Kasumi-1 (cell line): ENCODE measurements around the gene POLDIP3.

Experiments used
- DNase-seq, 2 experiments: peaks; one replicate each; lab custom pipeline; 2025; lab: John Stamatoyannopoulos, UW

POLDIP3 gene

DNA sequence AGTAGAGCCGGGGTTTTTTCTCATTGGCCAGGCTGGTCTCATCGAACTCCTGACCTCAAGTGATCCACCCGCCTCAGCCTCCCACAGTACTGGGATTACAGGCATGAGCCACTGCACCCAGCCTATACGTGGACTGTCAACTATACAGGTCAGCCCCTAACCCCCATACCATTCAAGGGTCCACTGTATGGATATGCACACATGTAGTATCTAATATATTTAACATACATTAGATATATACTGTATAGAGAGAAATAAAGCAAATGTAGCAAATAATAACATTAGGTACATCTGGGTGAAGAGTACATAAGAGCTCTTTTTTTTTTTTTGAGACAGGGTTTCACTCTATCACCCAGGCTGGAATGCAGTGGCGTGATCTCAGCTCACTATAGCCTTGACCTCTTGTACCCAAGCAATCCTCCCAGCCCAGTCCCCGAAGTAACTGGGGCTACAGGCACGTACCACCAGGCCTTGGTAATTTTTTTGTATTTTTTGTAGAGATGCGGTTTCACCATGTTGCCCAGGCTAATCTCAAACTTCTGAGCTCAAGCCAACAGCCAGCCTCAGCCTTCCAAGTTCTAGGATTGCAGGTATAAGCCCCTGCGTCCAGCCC is 27.2 kb upstream of the POLDIP3 start:
- no peak for DNase-seq

DNA sequence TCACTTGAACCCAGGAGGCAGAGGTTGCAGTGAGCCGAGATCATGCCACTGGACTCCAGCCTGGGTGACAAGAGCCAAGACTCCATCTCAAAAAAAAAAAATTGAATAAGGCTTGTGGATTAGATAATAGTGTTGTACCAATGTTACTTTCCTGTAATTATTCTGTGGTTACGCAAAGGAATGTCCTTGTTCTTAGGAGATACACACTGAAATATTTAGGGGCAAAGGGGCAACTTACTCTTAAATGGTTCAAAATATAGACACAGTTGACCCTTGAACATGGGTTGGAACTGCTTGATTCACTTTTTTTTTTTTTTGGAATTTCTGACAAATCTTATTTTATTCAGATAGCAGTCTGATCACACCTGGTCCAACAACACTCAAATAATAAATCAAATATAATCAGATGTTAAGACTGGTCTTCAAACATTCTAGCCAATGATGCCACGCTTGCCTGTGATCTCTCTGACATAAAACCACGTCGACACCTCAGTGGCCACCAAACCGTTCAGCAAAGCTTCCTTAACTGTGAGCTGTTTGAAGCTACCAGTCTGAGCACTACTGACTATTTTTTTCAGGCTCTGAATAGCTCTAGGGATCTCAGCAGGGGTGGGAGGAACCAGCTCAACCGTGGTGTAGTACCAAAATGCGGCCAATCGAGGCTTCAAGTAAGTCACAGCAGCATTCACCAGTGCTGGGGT is 25.0 kb upstream of the POLDIP3 start:
- no peak for DNase-seq

DNA sequence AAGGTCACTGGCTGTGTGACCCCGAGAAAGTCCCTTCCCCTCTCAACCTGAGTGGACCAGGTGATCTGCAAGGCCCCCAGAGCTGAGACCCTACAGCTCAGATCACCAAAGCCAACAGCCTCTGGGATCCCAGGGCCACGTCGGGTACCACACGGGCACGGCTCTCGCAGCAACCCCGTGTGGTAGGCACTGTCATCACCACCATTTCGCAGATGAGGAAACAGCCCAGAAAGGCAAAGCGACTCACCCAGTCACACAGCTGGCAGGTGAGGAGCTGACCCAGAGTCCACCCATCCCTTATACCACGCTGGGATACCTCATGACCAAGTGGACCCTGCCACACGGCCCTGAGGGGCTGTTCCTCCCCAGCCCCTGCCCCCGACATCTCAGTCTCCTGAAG is 22.9 kb upstream of the POLDIP3 start:
- no peak for DNase-seq

DNA sequence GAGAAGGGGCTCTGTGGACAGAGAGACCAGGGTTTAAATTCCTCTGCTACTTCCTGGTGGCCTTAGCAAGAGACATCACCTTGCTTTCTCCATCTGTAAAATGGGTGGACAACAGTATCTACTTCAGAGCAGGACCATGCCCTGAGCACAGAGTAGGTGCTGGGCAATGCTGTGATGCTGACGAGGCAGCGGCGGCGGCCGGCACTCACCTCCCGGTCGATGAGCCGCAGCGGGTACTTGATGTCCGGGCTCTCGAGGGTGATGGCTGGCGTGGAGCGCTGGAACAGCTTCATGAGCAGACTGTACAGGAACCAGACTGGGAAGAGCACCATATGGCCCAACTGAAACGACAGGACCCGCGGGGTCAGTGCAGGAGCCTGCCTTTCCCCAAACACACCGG is 21.8 kb upstream of the POLDIP3 start:
- no peak for DNase-seq

DNA sequence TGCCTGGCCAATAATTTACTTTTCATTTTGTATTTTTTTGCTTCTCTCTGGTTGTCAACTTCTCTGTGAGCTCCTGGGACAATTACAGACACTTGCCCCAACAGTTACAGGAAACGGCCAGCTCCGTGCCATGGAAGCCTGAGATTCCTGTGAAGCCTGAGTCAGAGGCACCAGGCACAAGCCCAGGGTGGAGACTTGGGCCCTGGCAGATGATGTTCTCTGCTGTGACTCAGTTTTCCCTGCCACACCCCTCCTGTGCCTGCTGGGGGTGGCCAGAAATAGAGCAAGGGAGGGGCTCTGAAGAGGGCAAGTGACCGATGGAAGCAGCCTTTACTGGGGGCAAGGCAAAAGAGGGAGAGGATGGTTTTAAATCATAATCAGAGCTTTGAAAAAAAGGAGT is 20.8 kb upstream of the POLDIP3 start:
- no peak for DNase-seq

DNA sequence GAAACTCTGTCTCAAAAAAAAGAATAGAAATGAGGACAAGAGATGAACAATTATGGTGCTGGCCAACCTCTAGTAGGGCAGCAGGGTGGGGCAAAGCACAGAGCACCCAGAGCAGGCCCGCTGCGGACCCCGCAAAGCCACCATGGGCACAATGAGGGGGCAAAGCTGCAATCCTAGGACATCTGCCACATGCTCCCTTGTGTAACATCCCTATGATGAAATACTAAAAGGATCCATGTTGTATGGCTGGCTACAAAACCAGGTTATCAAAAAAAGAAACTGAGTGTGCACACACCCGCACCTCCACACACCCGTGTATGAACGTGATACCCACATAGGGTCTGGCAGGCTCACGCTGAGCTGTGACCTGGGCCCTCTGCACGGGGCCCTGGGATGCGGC is 18.3 kb upstream of the POLDIP3 start:
- DNase-seq: no peak

DNA sequence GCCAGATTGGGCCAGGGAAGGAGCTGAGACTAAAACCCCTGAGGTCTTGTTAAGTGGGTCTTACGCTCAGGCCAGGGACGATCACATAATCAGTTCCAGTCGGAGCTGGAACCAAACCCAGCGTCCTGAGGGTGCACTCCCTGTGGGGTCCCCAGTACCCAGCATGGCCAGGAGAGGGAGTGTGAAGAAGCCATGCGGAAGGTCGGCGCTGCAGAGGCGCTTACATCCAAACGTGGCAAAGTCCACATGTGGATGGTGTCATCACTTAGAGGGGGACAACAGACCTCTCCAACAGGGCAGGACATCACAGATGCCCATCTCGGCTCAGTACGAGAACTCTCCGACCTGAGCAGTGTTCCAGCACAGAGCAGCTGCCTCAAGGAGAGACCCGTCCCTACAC is 17.4 kb upstream of the POLDIP3 start:
- no peak for DNase-seq

DNA sequence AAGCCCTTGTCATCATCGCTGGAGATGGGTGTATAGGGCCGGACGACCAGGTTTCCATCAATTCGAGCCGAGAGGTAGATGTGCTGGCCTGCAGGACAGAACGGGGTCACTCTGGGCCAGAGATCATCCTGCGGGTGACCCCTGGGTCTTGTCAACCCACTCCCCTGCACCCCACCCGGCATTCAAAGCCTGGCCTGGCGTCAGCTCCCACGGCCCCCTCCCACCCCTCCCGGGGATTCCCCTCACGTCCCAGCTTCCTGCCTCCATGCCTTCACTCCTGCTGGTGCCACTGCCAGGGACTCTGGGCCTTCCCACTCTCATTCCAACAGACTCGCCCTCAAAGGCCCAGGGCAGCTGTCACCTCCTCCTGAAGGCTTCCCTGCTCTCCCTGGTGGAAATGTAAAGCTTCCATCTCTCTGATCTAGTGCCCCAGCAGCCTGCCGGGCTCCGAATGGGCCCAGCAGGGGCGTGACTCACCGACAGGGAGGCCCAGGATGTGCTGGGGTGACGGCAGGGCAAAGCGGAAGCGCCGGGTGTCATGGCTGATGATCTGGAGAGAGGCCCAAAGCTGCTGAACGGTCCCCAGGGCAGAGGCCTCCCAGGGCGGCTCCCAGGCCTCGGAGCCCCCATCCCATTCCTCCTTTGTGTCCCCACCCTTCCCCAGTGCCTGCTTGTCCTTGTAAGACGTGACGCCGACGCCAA is 16.4 kb upstream of the POLDIP3 start:
- no peak for DNase-seq

DNA sequence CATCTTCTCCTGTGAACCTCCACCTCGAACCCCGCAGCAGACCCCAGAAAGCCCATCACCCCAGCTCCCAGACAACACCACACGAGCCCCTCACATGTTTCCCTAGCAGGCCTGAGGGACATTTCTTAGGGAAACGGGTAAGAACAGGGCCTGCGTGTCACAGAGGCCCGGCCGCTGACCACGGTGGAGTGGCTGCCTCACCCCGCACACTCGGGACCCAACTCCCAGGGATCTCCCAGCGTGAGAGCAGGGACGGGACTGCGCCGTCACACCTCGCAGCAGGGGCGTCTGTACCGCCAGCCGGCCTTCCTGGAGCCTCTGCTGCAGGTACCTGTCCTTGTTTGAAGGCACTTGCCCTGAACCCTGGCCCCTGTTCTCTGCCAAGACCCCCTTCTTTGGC is 15.5 kb upstream of the POLDIP3 start:
- DNase-seq: no peak

DNA sequence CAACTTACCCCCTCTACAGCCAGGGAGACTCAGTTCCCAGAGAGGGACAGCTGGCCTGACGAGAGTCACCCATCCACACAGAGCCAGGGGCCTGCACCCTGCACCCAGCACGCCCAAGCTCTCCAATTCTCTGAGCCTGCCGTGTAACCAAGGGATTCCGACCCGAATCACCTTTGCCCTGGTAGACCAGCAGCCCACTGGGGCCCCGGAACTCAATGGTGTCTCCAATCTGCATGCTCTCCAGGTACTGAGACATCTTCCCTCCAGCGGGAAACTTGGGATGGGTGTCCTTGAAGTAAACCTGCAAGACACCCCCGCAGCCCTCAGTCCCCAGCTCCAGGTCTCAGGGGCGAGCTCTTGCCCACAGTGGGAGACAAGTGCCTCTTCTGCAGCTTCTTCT is 13.3 kb upstream of the POLDIP3 start:
- no peak for DNase-seq

DNA sequence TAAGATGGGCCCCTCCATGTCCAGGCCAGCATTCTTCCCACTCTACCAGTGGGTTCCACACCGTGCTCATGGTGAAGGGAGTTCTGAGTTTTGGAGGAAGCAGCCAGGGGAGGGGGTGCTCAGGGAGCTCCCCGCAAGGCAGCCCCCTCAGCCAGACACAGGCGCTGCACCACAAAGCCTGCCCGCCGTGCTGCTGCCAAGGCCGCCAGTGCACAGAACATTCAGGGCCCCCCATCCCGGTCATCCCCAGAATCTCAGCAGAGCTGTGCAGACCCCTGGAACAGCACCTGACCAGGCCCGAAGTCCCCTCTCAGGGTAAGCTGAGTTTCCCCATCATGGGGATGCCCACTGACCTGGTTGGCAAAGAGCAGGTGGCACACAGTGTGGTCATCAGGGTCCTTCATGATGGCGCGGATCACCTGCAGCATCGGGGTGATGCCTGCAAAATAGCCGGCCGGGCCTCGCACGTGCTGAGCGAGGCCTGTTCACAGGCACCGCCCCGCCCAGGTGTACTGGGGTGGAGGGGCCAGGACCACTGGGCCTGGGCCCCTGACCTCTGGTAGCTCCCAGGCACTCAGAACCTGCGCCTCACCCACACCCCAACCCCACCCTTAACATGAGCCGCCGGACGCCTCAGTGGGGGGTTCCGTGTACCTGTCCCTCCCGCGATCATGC is 12.4 kb upstream of the POLDIP3 start:
- no peak for DNase-seq

DNA sequence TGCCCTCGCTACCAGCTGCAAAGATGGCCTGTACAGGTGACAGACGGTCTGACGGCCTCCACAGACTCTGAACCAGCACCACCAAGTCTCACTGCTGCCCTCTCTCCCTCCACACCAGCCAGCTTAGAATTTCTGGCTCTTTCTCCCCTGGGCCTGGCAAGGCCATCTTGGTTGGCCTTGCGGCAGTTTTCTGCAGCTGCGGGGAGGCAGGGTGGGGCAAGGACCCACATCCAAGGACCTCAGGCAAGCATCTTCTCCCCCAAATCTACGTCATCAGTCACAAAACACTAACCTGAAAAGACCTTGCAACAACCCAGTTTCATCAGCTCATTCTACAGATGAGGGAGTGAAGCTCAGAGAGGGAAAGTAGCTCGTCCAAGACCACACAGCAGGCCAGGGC is 11.7 kb upstream of the POLDIP3 start:
- DNase-seq: no peak

DNA sequence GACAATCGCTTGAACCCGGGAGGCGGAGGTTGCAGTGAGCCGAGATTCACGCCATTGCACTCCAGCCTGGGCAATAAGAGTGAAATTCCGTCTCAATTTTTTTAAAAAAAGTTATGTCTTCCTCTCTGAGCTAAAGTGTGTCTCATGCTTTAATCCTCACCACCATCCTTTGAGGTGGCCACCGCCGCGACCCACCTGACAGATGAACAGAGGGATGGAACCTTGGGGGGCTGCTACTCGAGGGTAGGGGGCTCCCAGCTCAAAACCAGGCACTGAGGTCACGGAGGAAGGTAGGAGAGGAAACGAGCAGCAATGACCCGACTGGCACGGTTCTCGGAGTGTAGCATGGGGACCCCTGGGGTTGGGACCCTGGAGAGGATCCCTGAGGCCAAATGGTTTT is 10.7 kb upstream of the POLDIP3 start:
- DNase-seq: no peak

DNA sequence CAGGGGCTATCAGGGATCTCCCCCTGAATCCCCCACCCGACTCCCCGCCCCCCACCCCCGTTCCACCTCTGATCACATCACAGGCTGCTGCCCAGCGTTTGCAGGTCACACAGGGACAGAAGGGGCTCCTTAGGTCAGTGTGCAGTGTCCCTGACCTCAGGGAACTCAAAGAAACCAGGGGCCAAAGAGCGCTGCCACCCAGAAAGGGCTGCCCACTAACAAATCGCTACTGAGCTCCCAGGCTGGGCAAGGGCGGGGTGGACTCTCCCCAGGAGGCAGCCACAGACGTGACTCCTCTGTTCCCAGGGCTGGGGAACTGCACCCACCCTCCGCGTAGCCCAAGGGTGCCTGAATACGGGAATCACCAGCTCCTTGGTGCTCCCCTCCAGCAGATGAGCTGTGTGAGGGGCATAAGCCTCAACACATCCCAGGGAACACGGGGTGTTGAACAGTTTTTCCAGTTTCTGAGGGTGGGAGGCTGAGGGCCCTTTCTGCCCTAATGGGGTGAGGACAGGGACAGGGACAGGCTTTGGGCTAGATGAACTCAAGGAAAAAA is 9.9 kb upstream of the POLDIP3 start:
- DNase-seq: no peak

DNA sequence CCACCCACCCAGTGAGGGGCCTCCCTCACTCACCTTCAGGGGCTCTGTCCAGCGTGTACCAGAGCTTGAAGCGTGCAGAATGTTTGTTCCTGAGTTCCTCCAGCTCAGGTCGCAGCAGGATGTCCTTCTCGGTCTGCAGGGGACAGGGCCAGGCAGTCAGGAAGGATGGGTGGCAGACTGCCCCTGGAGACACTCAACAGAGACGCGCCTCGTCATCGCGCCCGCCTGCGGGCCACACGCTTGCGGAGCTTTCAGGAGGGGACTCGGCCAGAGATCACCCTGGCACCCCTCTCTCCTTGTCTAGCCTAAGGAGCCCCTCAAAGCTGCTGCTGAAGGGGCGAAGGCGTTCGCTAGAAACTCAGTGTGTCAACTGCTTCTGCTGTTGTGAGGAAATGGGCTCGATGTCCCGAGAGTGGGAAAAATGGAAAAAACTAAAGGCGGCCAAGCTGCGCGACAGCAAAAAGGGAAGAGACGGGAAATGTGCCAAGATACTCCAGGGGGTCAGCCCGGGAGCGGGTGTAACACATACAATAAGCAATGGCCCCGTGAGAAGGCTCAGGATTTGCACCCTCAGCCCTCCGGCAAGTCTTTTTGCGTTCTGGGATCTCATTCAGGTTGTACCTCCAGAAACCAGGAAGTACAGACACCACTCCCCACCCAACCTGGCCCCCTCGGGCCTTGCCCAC is 9.2 kb upstream of the POLDIP3 start:
- DNase-seq: no peak

DNA sequence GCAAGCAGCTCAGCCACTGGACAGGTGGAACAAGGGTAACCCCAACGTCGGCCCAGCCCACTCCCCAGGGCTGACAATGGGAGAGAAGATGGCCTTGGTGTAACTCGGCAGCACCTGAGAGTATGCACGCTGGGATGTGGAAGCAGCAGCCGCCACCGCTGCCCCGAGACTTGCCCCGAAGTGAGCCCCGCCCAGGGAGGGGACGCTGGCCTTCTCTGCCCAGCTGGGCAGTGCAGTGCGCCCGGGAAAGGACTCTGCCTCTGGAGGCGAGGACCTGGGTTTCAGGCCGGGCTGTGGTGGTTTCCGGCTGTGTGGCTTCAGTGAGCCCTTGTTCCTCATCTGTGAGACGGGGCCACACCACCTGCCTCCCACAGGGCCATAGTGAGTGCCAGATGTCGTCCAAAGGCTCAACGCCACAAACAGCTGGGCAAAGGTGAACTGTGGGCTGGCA is 8.6 kb upstream of the POLDIP3 start:
- peak in 1 of 2 experiments; percentile 16 for DNase-seq

DNA sequence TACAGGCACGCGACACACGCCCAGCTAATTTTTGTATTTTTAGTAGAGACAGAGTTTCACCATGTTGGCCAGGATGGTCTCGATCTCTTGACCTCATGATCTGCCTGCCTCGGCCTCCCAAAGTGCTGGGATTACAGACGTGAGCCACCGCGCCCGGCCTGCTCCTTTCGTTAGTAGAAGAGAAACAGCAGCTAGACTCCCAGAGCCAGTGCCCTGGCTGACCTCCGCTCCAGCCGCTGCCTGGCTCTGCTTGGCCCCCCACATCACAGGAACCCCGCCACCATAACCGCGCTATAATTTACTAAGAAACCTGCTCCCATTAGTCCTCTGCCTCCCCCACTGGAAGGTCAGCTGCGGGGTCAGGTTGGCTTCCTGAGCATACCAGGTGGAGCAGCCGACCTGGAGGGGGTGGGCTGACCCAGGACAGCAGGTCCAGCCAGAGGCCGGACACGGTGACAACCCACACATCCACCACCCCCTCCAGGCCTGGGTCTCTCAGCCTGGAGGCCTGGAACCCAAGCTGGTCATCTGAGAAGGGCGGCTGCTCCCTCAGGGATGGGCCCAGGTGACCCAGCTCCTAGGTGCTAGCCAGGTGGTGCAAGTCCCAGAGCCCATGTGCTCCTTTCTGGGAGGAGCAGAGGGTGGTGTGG is 7.5 kb upstream of the POLDIP3 start:
- DNase-seq: no peak

DNA sequence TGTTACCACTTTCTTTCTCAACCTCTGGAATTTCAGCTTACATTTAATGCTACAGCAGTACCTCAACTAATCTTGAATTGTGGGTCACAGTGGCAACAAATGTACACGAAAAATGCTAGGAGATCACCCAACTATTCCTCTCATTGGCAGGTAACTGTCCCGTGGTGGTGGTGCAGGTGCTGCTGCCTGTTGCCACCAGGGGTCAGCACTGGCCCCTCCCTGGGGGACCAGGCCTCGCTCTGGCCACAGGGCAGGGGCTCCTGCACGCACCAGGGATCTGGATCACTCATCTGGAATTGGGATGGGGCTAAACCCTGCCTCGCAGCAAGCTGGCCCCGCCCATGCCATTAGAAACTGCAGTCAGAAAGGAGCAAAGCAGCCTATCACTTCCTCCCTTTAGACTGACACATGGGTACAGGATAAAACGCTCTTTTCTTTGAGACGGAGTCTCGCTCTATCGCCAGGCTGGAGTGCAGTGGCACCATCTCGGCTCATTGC is 6.9 kb upstream of the POLDIP3 start:
- DNase-seq: peak; percentile 13 to 40

DNA sequence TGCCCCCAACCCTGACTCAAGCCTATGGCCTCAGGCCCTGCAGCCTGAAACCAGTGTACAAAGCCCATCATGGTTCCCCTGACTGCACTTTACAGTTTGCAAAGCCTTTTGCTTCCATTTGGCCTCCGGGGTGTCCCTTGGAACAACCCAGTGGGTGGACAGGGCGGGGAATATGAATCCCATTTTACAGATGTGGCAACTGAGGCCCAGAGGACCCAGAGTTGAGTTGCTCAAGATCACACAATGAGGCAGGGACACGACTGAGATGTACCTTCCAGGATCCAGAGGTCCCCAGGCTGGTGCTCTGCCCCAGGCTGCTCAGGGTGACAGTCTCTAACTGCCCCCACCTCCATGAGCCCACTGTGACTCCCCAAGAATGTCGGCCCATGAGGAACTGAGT is 5.4 kb upstream of the POLDIP3 start:
- no peak for DNase-seq

DNA sequence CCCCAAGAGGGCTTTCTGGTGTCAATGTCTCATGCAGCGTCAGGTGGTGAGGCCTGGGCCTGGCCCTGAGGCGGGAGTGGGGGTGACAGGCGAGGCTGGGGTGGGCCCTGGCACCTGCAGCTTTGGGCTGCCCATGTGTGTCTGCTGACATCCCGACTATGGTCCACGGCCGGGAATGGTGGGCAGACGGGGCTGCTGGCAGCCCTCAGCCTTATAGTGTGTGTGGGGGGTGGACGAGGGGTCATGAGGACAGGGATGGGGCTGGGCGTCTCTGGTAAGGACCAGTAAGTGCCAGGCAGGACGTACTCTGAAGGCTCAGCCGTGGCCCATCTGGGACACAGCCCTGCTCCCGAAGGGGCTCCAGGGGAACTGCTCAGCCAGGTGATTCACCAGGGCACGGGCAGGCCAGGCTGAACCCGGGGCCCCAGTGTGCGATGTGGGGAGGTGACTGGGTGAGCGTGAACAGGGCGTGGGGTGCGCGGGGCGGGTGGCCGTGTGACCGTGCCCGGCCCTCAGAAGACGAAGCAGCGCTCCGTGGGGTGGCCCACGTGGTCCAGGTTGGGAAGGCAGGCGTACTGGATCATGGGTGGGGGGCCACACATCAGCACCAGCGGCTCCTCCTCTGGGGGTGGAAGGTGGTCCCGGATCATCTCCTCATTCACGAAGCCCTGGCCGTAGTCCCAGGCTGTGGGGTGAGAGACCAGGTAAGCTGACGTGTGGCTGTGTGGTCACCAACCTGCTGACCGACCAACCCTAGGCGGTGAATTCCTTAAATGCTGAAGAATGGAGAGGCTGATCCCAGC is 4.8 kb upstream of the POLDIP3 start:
- DNase-seq: no peak
